Measurements from ENCODE around the gene GTF3C5.

GTF3C5 gene

GRCh38 chr9:133088146-133088750 lies 57.5 kb downstream of the GTF3C5 start:
- TF ChIP-seq FOXP2 (optimal IDR thresholded peaks at IDR 0.05; ENCODE audit: borderline replicate concordance, extremely low read depth, extremely low read length, insufficient read depth) (no peak), POLR2AphosphoS5 (IDR thresholded peaks at IDR 0.05; ENCODE audit: low read depth, low read length) (no peak), SIN3A (IDR thresholded peaks at IDR 0.05; ENCODE audit: borderline replicate concordance, insufficient read depth, low read length) (no peak), TAF1 (IDR thresholded peaks at IDR 0.05; ENCODE audit: borderline replicate concordance, insufficient read depth, low read length) (no peak)
- TF ChIP-seq, protein P1, sequence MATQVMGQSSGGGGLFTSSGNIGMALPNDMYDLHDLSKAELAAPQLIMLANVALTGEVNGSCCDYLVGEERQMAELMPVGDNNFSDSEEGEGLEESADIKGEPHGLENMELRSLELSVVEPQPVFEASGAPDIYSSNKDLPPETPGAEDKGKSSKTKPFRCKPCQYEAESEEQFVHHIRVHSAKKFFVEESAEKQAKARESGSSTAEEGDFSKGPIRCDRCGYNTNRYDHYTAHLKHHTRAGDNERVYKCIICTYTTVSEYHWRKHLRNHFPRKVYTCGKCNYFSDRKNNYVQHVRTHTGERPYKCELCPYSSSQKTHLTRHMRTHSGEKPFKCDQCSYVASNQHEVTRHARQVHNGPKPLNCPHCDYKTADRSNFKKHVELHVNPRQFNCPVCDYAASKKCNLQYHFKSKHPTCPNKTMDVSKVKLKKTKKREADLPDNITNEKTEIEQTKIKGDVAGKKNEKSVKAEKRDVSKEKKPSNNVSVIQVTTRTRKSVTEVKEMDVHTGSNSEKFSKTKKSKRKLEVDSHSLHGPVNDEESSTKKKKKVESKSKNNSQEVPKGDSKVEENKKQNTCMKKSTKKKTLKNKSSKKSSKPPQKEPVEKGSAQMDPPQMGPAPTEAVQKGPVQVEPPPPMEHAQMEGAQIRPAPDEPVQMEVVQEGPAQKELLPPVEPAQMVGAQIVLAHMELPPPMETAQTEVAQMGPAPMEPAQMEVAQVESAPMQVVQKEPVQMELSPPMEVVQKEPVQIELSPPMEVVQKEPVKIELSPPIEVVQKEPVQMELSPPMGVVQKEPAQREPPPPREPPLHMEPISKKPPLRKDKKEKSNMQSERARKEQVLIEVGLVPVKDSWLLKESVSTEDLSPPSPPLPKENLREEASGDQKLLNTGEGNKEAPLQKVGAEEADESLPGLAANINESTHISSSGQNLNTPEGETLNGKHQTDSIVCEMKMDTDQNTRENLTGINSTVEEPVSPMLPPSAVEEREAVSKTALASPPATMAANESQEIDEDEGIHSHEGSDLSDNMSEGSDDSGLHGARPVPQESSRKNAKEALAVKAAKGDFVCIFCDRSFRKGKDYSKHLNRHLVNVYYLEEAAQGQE (IDR thresholded peaks at IDR 0.05; ENCODE audit: insufficient read depth in 1 of 2, low read depth in 2 of 2, low read length in 2 of 2), result no peak

DNA sequence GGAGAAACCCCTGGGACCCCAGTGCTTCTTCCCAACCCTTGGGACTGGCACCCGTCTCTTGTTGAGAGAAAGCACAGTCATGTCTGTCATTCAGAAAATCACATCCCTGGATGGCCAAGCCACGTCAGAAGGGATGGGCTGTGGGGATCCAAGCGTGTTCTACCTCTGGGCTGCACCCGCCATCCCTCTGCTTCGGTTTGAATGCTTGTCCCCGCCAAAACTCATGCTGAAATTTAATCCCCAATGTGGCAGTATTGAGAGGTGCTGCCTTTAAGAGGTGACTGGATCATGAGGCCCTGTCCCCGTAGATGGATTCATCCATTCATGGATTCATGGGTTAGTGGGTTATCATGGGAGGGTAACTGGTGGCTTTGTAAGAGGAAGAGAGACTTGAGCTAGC lies 58.0 kb downstream of the GTF3C5 start:
- TF ChIP-seq SIN3A (IDR thresholded peaks at IDR 0.05; ENCODE audit: borderline replicate concordance, insufficient read depth, low read length) (no peak), FOXP2 (optimal IDR thresholded peaks at IDR 0.05; ENCODE audit: borderline replicate concordance, extremely low read depth, extremely low read length, insufficient read depth) (no peak), POLR2AphosphoS5 (IDR thresholded peaks at IDR 0.05; ENCODE audit: low read depth, low read length) (no peak), TAF1 (IDR thresholded peaks at IDR 0.05; ENCODE audit: borderline replicate concordance, insufficient read depth, low read length) (no peak)
- TF ChIP-seq, protein P1 (IDR thresholded peaks at IDR 0.05; ENCODE audit: insufficient read depth in 1 of 2, low read depth in 2 of 2, low read length in 2 of 2), result no peak

- TF ChIP-seq, protein P1 (IDR thresholded peaks at IDR 0.05; ENCODE audit: insufficient read depth in 1 of 2, low read depth in 2 of 2, low read length in 2 of 2), result no peak
- no peak for TF ChIP-seq SIN3A (IDR thresholded peaks at IDR 0.05; ENCODE audit: borderline replicate concordance, insufficient read depth, low read length)
- no peak for TF ChIP-seq POLR2AphosphoS5 (IDR thresholded peaks at IDR 0.05; ENCODE audit: low read depth, low read length)
- TF ChIP-seq FOXP2 (optimal IDR thresholded peaks at IDR 0.05; ENCODE audit: borderline replicate concordance, extremely low read depth, extremely low read length, insufficient read depth), result no peak
- no peak for TF ChIP-seq TAF1 (IDR thresholded peaks at IDR 0.05; ENCODE audit: borderline replicate concordance, insufficient read depth, low read length)
Observed at GRCh38 chr9:133089271-133089671, 58.5 kb downstream of the GTF3C5 start.

GRCh38 chr9:133090187-133090586 lies 59.4 kb downstream of the GTF3C5 start:
- no peak for TF ChIP-seq TAF1 (IDR thresholded peaks at IDR 0.05; ENCODE audit: borderline replicate concordance, insufficient read depth, low read length)
- no peak for TF ChIP-seq FOXP2 (optimal IDR thresholded peaks at IDR 0.05; ENCODE audit: borderline replicate concordance, extremely low read depth, extremely low read length, insufficient read depth)
- TF ChIP-seq SIN3A (IDR thresholded peaks at IDR 0.05; ENCODE audit: borderline replicate concordance, insufficient read depth, low read length), result no peak
- TF ChIP-seq, protein P1 (IDR thresholded peaks at IDR 0.05; ENCODE audit: insufficient read depth in 1 of 2, low read depth in 2 of 2, low read length in 2 of 2), result no peak
- TF ChIP-seq POLR2AphosphoS5 (IDR thresholded peaks at IDR 0.05; ENCODE audit: low read depth, low read length), result no peak

Measured in PFSK-1 (cell line).